CD4-positive, alpha-beta T cell treated with Interleukin-6 for 4 hours (primary cell): ENCODE data around the gene LRRC23.
A peak's percentile ranks its signal among the peaks of the same experiment; 100 is the strongest.

Source experiments
- DNase-seq: peaks from one replicate; pipeline ENCODE4 v3.0.0-alpha.2; 2020; ENCODE audit warnings: mixed read lengths

LRRC23 gene

GRCh38 chr12:6957741-6958608, 53.4 kb downstream of the LRRC23 start:
- DNase-seq, result no peak

DNA sequence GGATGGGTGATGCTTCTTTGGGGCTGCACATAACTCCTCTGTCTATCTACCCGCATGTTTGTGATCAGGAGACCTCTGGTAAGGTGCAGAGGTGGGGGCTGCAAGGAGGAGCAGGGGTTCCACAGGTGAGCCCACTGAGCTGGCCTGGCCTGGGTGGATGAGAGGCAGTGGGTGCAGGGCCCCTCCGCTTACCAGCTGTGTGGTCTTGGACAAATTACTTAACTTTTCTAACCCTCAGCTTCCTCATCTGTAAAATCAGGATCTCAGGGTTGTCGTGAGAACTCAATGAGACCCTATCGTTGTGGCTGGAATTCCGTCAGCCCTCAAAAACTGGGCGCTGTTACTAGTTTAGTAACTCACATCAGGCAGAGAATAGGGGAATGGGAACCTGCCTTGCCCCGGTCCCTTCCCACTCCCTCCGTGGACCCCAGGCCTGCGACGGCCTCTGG, 54.0 kb downstream of the LRRC23 start:
- no peak for DNase-seq

DNA sequence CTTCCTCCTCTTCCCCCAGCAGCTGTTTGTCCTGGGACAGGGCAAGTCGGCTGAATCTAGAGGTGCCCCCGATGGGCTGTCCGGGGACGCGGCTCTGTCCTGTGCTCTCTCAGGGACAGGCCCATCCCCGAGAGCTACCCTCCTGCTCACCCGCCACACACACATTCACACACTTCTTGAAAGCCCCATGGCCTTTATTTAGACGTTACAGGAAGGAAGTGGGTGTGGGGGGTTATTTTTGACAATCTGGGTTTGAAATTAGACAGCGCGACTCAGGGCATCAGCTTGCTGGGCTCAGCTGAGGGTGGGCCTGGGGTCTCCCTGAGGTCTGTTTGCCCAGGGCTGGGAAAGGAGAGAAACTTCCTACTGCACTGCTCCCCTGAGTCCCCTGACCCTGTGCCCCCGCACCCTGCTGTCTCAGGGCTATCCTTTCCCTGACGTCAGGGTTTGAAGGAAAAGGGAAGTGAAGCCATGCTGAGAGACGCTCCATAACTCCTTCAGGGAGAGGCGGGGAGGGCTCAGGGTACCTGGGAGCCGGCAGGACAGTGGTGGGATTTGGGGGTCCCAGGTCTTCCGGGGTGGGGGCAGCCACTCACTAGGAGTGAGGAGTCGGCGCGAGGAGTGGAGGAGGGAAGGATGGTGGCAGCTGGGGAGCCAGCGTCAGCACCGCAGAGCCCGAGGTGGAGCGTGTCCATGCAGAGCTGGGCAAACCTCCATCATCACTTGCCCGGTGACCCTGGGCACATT, 54.6 kb downstream of the LRRC23 start:
- DNase-seq, result peak; percentile 77

DNA sequence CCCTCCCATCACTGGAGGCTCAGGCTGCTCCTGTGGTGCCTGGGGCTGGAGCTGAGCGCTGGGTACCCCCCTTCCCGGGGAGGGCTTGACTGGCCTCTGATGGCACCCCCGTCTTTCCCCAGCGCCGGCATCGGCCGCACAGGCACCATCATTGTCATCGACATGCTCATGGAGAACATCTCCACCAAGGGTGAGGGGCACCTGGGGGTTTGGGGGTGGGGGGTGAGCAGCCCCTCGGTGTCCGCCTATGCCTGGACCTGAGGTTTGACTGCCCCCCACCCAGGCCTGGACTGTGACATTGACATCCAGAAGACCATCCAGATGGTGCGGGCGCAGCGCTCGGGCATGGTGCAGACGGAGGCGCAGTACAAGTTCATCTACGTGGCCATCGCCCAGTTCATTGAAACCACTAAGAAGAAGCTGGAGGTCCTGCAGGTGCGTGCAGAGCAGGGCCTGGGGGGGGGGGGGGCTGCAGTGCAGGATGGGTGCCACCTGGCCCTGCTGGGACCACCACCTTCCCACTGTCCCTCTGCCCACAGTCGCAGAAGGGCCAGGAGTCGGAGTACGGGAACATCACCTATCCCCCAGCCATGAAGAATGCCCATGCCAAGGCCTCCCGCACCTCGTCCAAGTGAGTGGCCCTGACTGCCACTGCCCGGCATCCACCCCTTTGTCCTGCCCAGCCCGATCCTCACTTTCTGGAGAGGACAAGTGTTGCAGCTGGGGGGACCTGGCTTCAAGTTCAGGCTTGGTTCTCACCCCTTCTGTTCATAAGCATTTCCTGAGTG, 55.4 kb downstream of the LRRC23 start:
- no peak for DNase-seq

GRCh38 chr12:6960593-6961277, 56.1 kb downstream of the LRRC23 start:
- DNase-seq, result no peak

DNA sequence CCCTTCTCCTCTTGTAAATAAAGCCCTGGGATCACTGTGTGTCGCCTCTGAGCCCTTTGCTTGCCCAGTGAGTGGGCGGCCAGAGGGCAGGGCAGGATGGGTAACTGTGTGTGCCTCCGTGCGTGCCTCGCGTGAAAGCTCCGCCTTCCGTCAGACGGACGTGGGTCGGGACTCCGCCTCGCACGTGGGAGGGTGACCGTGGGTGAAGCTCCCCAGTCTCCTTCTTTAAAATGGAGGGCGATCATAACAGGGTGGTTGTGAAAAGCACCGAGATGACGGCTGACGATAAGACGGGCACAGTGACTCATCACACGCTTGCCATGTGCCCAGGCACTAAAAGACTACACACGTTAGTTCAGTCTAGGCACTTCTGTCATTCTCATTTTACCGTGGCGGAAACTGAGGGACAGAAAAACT, 56.7 kb downstream of the LRRC23 start:
- peak; percentile 95 for DNase-seq

DNA sequence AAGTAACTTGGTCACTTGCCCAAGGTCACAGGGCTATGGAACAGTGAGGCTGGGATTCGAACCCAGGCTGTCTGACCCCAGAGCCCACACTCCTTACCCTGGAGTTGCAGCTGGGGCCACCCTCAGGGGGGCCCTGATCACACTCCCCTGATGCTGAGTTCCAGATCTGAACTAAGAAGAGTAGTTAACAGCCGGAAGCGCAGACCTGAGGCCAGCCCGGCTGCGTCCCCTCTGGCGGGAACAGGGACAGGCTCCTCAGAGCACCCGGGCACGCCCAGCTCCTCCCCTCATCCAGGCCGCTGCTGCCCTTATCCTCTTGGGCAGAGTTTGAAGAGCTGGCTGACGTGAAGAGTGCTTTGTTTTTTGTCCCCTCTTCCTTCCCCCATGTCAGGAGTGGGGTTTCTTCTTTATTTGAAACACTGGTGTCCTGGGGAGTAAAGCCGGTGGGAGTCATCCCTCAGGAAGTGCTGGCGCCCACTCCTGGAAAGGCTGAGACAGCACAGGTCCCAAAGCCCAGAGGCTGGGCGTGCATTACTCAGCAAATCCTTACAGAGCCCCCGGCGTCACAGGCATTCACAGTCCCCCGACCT, 57.2 kb downstream of the LRRC23 start:
- peak; percentile 57 for DNase-seq

DNA sequence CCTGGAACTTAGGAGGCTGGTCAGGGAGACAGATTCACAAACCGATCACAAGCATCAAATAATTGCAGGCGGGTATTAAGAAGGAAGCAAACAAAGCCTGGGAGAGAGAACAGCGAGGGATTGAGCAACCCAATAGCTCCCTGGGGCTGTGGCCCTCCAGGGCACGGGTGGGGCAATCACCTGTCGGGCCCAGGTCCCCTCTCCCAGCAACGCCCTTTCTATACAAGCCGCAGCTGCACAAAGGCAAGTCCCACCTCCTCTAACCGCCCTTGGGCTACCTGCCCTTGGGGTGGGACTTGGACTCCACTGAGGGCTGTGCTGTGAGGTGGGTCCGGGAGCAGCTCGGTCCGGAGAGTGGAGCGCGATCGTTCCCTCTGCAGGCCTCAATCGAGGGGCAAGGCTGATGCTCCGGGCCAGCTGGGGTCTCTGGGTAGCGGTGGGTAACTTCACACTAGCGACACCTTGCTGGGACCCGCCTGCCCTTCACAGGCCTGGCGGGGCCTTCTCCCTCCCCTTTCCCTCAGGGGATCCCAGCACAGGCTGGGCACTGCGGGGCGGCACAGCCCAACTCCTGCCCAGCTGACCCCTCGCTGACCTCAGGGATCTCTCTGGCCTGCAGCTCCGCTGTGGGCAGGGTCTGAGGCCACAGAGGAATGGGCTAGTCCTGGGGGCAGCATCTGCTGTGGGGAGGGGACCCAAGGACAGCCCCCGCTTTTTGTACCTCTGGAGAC, 57.8 kb downstream of the LRRC23 start:
- DNase-seq, result no peak

DNA sequence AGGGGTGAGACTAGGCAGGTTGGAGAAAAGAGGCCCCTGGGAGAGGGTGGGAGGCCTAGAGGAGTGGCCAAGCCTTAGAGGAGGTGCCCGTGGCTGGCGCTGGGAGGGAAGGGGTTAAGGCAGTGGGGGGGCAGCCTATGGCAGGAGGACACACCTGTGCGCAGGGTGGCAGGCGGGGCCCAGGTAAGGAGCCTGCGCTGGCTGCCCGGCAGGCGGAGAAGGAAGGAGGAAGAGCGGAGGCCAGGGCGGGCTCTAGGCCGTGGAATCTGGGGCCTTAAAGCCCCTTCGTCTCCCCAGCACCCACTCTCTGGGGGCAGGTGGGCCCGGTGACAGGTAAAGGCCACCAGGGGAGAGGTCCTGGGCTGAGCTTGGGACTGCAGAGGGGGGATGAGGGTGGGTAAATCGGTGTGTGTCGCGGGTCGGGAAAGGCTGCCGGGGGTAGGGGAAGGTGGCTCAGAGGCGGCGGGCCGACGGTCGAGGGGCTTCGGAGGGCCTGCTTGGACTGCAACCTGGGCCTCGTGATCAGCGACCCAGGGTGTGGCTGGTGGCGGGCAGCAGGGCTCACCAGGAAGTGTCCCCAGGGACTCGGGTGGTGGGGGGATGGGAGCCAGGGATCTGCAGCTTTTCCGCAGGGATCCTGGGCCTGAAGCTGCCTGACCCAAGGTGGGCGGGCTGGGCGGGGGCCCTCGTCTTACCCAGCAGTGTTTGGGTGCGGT, 58.6 kb downstream of the LRRC23 start:
- DNase-seq, result no peak
